Measurements from ENCODE around the gene PCNX1.

The PCNX1 gene

GRCh38 chr14:70881549-70882177, 25.6 kb upstream of the PCNX1 start:
- H3K36me3 ChIP-seq (ENCODE audit: control insufficient read depth, insufficient read depth, low read length): no peaks in the 10 kb centered on the region
- H3K27me3 ChIP-seq (ENCODE audit: control insufficient read depth, insufficient read depth, low read length): no peaks in the 10 kb centered on the region
- H3K4me1 ChIP-seq (ENCODE audit: control insufficient read depth, insufficient read depth, low read length): peaks cover 6% of the 10 kb centered on the region
- no peak overlapping the region for H3K4me3 ChIP-seq (ENCODE audit: low read depth, low read length)
- H3K9me3 ChIP-seq (ENCODE audit: control insufficient read depth, insufficient read depth, low read depth, low read length): no peaks in the 10 kb centered on the region
- no peak overlapping the region for H3K27ac ChIP-seq (ENCODE audit: low read depth, low read length)
- no peak overlapping the region for H3K9ac ChIP-seq (ENCODE audit: low read length)

GRCh38 chr14:70882776-70883492, 24.3 kb upstream of the PCNX1 start:
- Histone ChIP-seq H3K4me3 (ENCODE audit: low read depth, low read length) (no peak overlapping the region), H3K27me3 (ENCODE audit: control insufficient read depth, insufficient read depth, low read length) (no peaks in the 10 kb centered on the region), H3K4me1 (ENCODE audit: control insufficient read depth, insufficient read depth, low read length) (peaks cover 9% of the 10 kb centered on the region), H3K36me3 (ENCODE audit: control insufficient read depth, insufficient read depth, low read length) (no peaks in the 10 kb centered on the region), H3K27ac (ENCODE audit: low read depth, low read length) (no peak overlapping the region), H3K9ac (ENCODE audit: low read length) (no peak overlapping the region), H3K9me3 (ENCODE audit: control insufficient read depth, insufficient read depth, low read depth, low read length) (no peaks in the 10 kb centered on the region)

- Histone ChIP-seq H3K9me3 (ENCODE audit: control insufficient read depth, insufficient read depth, low read depth, low read length) (no peaks in the 10 kb centered on the region), H3K4me1 (ENCODE audit: control insufficient read depth, insufficient read depth, low read length) (peaks cover 9% of the 10 kb centered on the region), H3K27me3 (ENCODE audit: control insufficient read depth, insufficient read depth, low read length) (no peaks in the 10 kb centered on the region), H3K9ac (ENCODE audit: low read length) (no peak overlapping the region), H3K36me3 (ENCODE audit: control insufficient read depth, insufficient read depth, low read length) (no peaks in the 10 kb centered on the region), H3K4me3 (ENCODE audit: low read depth, low read length) (no peak overlapping the region), H3K27ac (ENCODE audit: low read depth, low read length) (no peak overlapping the region)
Measured at GRCh38 chr14:70884595-70885342, 22.5 kb upstream of the PCNX1 start.

GRCh38 chr14:70885343-70886022, 21.8 kb upstream of the PCNX1 start:
- Histone ChIP-seq H3K36me3 (ENCODE audit: control insufficient read depth, insufficient read depth, low read length) (no peaks in the 10 kb centered on the region), H3K4me1 (ENCODE audit: control insufficient read depth, insufficient read depth, low read length) (peaks cover 9% of the 10 kb centered on the region), H3K27me3 (ENCODE audit: control insufficient read depth, insufficient read depth, low read length) (no peaks in the 10 kb centered on the region), H3K4me3 (ENCODE audit: low read depth, low read length) (no peak overlapping the region), H3K27ac (ENCODE audit: low read depth, low read length) (no peak overlapping the region), H3K9ac (ENCODE audit: low read length) (no peak overlapping the region), H3K9me3 (ENCODE audit: control insufficient read depth, insufficient read depth, low read depth, low read length) (no peaks in the 10 kb centered on the region)

- peaks cover 9% of the 10 kb centered on the region for H3K4me1 ChIP-seq (ENCODE audit: control insufficient read depth, insufficient read depth, low read length)
- no peak overlapping the region for H3K4me3 ChIP-seq (ENCODE audit: low read depth, low read length)
- H3K27me3 ChIP-seq (ENCODE audit: control insufficient read depth, insufficient read depth, low read length): no peaks in the 10 kb centered on the region
- H3K9ac ChIP-seq (ENCODE audit: low read length): no peak overlapping the region
- H3K9me3 ChIP-seq (ENCODE audit: control insufficient read depth, insufficient read depth, low read depth, low read length): no peaks in the 10 kb centered on the region
- H3K36me3 ChIP-seq (ENCODE audit: control insufficient read depth, insufficient read depth, low read length): no peaks in the 10 kb centered on the region
- no peak overlapping the region for H3K27ac ChIP-seq (ENCODE audit: low read depth, low read length)
Measured at GRCh38 chr14:70886421-70887206, 20.6 kb upstream of the PCNX1 start.

GRCh38 chr14:70887207-70887681, 20.0 kb upstream of the PCNX1 start:
- no peak overlapping the region for H3K4me3 ChIP-seq (ENCODE audit: low read depth, low read length)
- H3K4me1 ChIP-seq (ENCODE audit: control insufficient read depth, insufficient read depth, low read length): peaks cover 9% of the 10 kb centered on the region
- no peaks in the 10 kb centered on the region for H3K27me3 ChIP-seq (ENCODE audit: control insufficient read depth, insufficient read depth, low read length)
- no peak overlapping the region for H3K9ac ChIP-seq (ENCODE audit: low read length)
- H3K36me3 ChIP-seq (ENCODE audit: control insufficient read depth, insufficient read depth, low read length): no peaks in the 10 kb centered on the region
- no peak overlapping the region for H3K27ac ChIP-seq (ENCODE audit: low read depth, low read length)
- H3K9me3 ChIP-seq (ENCODE audit: control insufficient read depth, insufficient read depth, low read depth, low read length): no peaks in the 10 kb centered on the region

GRCh38 chr14:70887737-70888499, 19.3 kb upstream of the PCNX1 start:
- Histone ChIP-seq H3K4me1 (ENCODE audit: control insufficient read depth, insufficient read depth, low read length) (peaks cover 9% of the 10 kb centered on the region), H3K27ac (ENCODE audit: low read depth, low read length) (no peak overlapping the region), H3K36me3 (ENCODE audit: control insufficient read depth, insufficient read depth, low read length) (no peaks in the 10 kb centered on the region), H3K4me3 (ENCODE audit: low read depth, low read length) (no peak overlapping the region), H3K9ac (ENCODE audit: low read length) (no peak overlapping the region), H3K9me3 (ENCODE audit: control insufficient read depth, insufficient read depth, low read depth, low read length) (no peaks in the 10 kb centered on the region), H3K27me3 (ENCODE audit: control insufficient read depth, insufficient read depth, low read length) (no peaks in the 10 kb centered on the region)

GRCh38 chr14:70888681-70889175, 18.5 kb upstream of the PCNX1 start:
- Histone ChIP-seq H3K4me1 (ENCODE audit: control insufficient read depth, insufficient read depth, low read length) (peaks cover 9% of the 10 kb centered on the region), H3K27ac (ENCODE audit: low read depth, low read length) (no peak overlapping the region), H3K4me3 (ENCODE audit: low read depth, low read length) (no peak overlapping the region), H3K9ac (ENCODE audit: low read length) (no peak overlapping the region), H3K9me3 (ENCODE audit: control insufficient read depth, insufficient read depth, low read depth, low read length) (no peaks in the 10 kb centered on the region), H3K36me3 (ENCODE audit: control insufficient read depth, insufficient read depth, low read length) (no peaks in the 10 kb centered on the region), H3K27me3 (ENCODE audit: control insufficient read depth, insufficient read depth, low read length) (no peaks in the 10 kb centered on the region)

- H3K9me3 ChIP-seq (ENCODE audit: control insufficient read depth, insufficient read depth, low read depth, low read length): no peaks in the 10 kb centered on the region
- no peak overlapping the region for H3K9ac ChIP-seq (ENCODE audit: low read length)
- H3K4me3 ChIP-seq (ENCODE audit: low read depth, low read length): no peak overlapping the region
- peaks cover 9% of the 10 kb centered on the region for H3K4me1 ChIP-seq (ENCODE audit: control insufficient read depth, insufficient read depth, low read length)
- no peak overlapping the region for H3K27ac ChIP-seq (ENCODE audit: low read depth, low read length)
- H3K36me3 ChIP-seq (ENCODE audit: control insufficient read depth, insufficient read depth, low read length): no peaks in the 10 kb centered on the region
- H3K27me3 ChIP-seq (ENCODE audit: control insufficient read depth, insufficient read depth, low read length): no peaks in the 10 kb centered on the region
Measured at GRCh38 chr14:70889555-70889954, 17.7 kb upstream of the PCNX1 start.
